ENCODE measurements around the gene LAMA3.
A peak's percentile ranks its signal among the peaks of the same experiment; 100 is the strongest.
"Not testable (repeated sequence)": the region's sequence is repeated elsewhere in the genome, so short reads cannot be mapped to it uniquely, and the experiment has no call there.

LAMA3 gene

GRCh38 chr18:23706971-23707640 is 17.9 kb downstream of the LAMA3 start:
- DNase-seq (ENCODE audit: low read depth) = no peak

- no peak for DNase-seq (ENCODE audit: low read depth)
Observed at GRCh38 chr18:23710068-23710527, 20.8 kb downstream of the LAMA3 start.

DNA sequence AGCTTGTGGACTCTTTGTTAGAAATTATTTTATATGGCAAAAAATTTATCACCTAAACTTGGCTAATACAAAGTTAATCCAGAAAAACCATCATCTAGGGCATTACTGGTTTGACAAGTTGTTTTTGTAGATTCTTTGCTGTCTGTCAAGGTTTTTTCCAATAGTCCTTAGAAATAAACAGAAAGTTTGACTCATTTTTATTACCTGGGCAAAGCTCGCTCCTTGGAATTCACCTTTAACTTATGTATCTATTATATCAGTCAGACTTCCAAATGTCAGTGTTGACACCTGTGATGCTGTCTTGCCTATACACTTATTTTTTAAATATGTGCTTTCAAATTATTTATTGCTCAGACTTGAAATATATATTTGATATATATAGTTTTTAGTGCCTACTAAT is 21.7 kb downstream of the LAMA3 start:
- DNase-seq (ENCODE audit: low read depth) = no peak

- DNase-seq (ENCODE audit: low read depth) = no peak
Observed at GRCh38 chr18:23711426-23711825, 22.2 kb downstream of the LAMA3 start.

- DNase-seq (ENCODE audit: low read depth) = no peak
Observed at GRCh38 chr18:23712445-23712844, 23.2 kb downstream of the LAMA3 start.

DNA sequence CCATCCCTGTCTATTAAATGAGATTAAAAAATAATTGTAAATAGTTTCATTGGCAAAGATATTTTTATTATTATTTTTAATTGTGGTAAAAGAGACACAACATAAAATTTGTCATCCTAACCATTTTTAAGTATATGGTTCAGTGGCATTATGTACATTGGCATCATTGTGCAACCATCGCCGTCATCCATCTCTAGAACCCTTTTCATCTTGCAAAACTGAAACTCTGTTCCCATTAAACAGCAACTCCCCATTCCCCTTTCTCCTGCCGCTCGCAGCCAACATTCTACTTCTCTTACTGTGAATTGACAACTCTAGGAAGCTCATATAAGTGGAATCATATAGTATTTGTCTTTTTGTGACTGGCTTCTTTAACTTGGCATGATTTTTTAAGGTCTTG is 25.3 kb downstream of the LAMA3 start:
- DNase-seq (ENCODE audit: low read depth) = no peak

GRCh38 chr18:23716079-23716478 is 26.8 kb downstream of the LAMA3 start:
- DNase-seq (ENCODE audit: low read depth) = not testable (repeated sequence)

DNA sequence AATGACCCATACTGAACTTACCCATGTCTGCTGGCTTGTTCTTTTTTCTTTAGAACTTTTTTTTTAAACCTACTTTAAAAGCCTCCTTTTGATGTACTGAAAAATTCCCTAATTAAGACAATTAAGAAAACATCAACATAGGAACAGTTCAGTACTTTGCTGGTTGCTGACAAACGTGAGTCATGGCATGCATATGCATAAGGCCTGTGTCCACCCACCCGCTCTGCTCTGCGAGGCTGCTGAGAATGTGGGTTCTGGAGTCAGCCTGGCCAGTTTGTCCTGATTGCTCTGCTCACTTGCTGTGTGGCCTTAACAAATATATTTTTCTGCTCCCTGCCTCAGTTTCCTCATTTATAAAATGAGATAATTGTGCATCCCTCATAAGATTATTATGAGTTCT is 27.3 kb downstream of the LAMA3 start:
- peak; percentile 31 for DNase-seq (ENCODE audit: low read depth)

- no peak for DNase-seq (ENCODE audit: low read depth)
Observed at GRCh38 chr18:23716966-23717365, 27.7 kb downstream of the LAMA3 start.

GRCh38 chr18:23718243-23718720 is 29.0 kb downstream of the LAMA3 start:
- DNase-seq (ENCODE audit: low read depth) = peak; percentile 21

- DNase-seq (ENCODE audit: low read depth) = no peak
Observed at GRCh38 chr18:23718731-23719130, 29.5 kb downstream of the LAMA3 start.

DNA sequence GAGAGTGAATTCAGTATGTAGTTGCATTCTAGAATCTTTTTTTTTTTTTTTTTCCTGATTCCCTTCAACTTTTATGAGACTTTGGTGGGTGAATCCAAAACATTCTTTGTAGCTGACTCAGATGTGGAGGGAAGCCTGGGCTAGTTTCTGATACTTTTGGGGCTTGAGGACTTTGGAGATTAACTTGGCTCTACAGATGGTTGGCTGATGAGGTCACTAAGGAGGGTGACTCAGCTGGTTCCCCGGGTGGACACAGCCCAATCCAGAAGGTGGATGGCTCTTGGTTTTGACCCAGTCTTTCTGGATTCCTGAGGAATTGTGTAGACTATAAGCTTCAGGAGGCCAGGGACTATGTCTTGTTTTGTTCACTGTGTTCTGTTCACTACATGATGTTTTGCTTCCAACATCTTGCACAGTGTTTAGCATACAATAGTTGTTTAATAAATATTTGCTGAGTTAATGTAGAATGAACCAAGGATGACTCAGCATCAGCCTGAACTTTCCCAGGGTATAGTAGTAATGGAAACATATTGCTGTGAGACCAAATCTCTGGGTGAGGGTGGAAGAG is 30.5 kb downstream of the LAMA3 start:
- peak; percentile 97 for DNase-seq (ENCODE audit: low read depth)

DNA sequence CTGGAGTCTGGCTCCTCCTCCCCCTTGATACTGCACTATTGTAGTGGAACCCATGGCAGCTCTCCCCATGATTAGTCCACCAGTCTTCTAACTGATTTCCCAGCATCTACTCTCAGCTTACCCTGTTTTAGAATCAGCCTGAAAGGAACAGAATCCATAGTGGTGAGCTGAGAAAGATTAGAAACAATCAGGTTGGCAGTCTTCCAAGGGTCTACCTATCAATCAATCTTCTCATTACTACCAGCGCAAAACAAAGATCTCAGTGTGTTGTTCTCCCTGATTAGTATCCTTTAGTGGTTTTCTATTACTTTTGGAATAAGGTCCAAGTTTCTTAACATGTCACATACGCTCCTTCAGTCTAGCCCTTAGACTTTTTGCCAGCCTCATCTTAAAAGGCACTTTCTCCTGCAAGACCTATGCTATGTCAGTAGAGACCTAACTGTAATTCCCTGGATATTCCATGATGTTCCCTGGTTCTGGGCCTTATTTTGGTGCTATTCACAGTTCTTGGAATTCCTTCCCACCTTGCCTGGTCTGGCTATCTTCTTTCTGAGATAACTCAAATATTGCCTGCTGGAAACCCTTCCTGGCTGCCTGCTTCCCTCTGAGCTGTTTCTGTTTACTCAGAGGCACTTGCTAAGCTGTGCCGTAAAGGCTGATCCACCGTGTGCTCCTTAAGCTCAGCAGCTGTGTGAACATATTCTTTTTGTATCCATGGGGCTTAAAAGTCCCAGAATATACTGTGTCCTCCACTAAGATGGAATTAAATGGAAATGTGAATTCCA is 32.6 kb downstream of the LAMA3 start:
- no peak for DNase-seq (ENCODE audit: low read depth)

DNA sequence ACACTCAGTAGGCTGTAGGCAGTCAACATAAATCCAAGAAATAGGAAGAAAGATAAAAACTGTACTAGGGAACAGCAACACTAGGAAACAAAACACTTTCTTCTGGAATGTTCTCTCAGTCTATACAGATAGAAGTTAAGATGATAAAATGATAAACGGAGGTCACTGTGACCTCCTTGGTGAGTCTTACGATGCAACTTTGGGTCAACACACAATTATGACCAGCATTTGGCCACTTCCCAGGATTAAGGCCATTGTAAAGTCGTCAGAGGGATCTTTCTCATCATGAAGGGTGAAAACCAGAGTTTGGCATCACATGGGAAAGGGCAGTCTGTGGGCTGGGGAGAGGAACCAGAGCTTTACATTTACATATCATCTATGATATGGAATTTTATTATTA is 33.4 kb downstream of the LAMA3 start:
- no peak for DNase-seq (ENCODE audit: low read depth)

DNA sequence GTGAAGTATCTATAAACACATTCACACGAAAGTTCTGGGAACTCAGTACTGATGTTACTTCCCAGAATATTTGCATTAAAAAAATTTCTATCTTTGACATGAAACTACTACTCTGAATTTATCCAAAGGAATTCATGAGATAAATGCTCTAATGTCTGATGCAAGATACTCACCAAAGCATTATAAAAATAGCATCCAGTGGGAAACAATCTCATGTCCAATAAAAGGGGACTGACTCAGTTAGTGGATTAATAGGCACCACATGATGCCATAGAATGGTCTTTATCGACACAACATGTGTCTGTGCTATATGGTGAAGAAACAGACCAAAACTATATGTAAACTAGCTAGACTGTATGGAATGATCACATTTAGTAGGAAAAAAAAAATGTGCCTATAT is 33.9 kb downstream of the LAMA3 start:
- peak; percentile 32 for DNase-seq (ENCODE audit: low read depth)

DNA sequence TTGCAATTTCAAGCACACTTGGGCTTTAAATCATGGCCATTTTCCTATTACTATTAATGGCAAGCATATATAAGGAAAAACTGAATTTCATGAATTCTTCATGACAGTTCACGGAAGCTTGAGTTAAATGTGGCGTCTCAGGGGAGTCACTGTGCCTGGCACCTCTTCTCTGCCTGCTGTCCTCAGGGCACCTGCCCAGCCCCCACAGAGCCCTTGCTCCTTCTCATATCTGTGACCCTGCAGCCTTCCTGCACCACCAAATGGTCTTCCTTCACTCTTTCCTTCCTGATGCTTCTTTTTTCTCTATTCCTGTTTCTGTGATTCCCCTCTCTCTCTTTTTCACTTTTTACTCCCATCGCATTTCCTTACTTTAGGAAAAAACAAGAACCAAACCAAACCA is 35.4 kb downstream of the LAMA3 start:
- no peak for DNase-seq (ENCODE audit: low read depth)

- DNase-seq (ENCODE audit: low read depth) = no peak
Observed at GRCh38 chr18:23725351-23725750, 36.1 kb downstream of the LAMA3 start.

GRCh38 chr18:23725827-23726661 is 36.8 kb downstream of the LAMA3 start:
- no peak for DNase-seq (ENCODE audit: low read depth)

DNA sequence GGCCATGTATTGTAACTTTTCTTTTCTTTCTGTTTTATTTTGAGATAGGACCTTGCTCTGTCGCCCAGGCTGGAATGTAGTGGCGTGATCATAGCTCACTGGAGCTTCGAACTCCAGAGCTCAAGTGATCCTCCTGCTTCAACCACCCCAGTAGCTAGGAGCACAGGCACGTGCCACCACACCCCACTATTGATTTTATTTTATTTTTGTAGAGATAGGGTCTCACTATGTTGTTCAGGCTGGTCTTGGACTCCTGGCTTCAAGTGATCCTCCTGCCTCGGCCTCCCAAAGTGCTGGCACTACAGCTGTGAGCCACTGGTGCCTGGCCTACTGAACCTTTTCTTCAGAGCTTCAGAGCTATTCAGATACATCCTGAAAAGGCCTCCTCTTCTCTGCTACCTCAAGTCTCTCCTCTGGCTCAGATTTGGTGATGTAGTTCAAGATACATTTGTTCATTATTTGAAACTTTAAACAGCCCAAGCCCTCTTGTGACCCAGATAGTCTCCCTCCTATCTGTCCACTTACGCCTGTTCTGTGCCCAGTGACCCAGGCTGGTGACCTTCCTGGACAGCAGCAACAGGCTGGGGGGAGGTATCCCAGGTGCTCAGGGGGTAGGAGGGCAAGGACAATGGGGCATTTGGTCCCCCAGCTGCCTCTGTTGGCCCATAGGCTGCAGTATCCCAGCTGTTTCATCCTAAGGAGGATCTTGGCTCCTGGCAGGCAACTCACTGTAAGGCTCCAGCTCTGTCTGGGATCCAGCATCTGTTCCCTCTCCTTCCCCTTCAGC is 38.6 kb downstream of the LAMA3 start:
- DNase-seq (ENCODE audit: low read depth) = no peak

- DNase-seq (ENCODE audit: low read depth) = no peak
Observed at GRCh38 chr18:23730857-23731256, 41.6 kb downstream of the LAMA3 start.

DNA sequence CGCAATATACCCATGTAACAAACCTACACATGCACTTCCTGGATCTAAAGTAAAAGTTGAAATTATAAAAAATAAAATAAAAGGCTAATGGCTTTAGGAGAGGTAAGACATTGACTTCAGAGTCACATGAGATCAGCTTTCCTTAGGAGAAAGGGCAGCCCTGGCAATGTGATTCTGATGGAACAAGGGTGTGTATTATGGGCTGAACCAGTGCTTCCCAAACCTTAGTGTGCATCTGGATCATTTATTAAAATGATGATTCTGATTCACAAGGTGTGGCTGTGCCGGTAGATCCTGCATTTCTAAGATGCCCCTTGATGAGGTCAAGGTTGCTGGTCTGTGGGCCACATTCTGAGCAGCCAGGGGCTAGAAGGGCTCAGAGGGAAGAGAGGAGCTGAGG is 42.6 kb downstream of the LAMA3 start:
- no peak for DNase-seq (ENCODE audit: low read depth)

Data from GM04503 (cell line).